ENCODE measurements around the gene OASL. TPM values are rescaled to one million over a fixed set of nuclear protein-coding genes. Genes with fewer than 3 reads are reported as not detected.

OASL gene
- polyA plus RNA-seq, 1 of the 3 experiments (the other 2 are of a cell fraction): 0.41 TPM

DNA sequence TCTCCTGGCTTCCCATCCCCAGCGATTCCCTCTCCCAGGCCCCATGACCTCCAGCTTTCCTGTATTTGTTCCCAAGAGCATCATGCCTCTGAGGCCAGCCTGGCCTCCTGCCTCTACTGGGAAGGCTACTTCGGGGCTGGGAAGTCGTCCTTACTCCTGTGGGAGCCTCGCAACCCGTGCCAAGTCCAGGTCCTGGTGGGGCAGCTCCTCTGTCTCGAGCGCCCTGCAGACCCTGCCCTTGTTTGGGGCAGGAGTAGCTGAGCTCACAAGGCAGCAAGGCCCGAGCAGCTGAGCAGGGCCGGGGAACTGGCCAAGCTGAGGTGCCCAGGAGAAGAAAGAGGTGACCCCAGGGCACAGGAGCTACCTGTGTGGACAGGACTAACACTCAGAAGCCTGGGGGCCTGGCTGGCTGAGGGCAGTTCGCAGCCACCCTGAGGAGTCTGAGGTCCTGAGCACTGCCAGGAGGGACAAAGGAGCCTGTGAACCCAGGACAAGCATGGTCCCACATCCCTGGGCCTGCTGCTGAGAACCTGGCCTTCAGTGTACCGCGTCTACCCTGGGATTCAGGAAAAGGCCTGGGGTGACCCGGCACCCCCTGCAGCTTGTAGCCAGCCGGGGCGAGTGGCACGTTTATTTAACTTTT is 37.1 kb downstream of the OASL start:
- Histone ChIP-seq H3K9me3 (no peaks in the 10 kb centered on the region), H3K4me3 (ENCODE audit: low read depth in 2 of 2, low read length in 1 of 2) (no peak overlapping the region), H3K27me3 (ENCODE audit: insufficient read depth) (no peaks in the 10 kb centered on the region), H2AFZ (ENCODE audit: low read depth) (no peak overlapping the region), H4K20me1 (ENCODE audit: insufficient read depth) (no peaks in the 10 kb centered on the region), H3K36me3 (replicated peaks in 1 of 2; ENCODE audit: control insufficient read depth in 1 of 2, insufficient read depth in 2 of 2, low read length in 1 of 2) (peaks cover 10 to 17% of the 10 kb centered on the region in 2 experiments), H3K9ac (no peak overlapping the region), H3F3A (replicated peaks; ENCODE audit: insufficient read depth) (peaks cover 3% of the 10 kb centered on the region), H3K27ac (ENCODE audit: low read depth in 2 of 2, low read length in 1 of 2) (no peak overlapping the region), H3K4me1 (ENCODE audit: control insufficient read depth in 1 of 2, insufficient read depth in 2 of 2, low read depth in 1 of 2, low read length in 1 of 2) (no peaks in the 10 kb centered on the region), H3K4me2 (no peak overlapping the region), H3K9me2 (no peaks in the 10 kb centered on the region), H3K79me2 (ENCODE audit: insufficient read depth) (no peaks in the 10 kb centered on the region)
- WGBS (ENCODE audit: low lambda C conversion rate): 88% methylated on average over 9 of the region's 16 CpGs
- POLR2A ChIA-PET: interaction anchor here (0.5 kb wide), 1 partner anchor 497 kb away, joined by 4 read pairs; no protein-coding TSS in a partner anchor
- no peak for DNase-seq
- CTCF ChIA-PET: interaction anchor here (0.9 kb wide), 2 partner anchors 30 to 105 kb away, joined by 3 read pairs; no protein-coding TSS in a partner anchor
- TF ChIP-seq FOXJ3 (CRISPR knock-in tag; IDR thresholded peaks at IDR 0.05) (no peak), SIN3A (IDR thresholded peaks at IDR 0.05; ENCODE audit: borderline replicate concordance, low read depth, low read length) (no peak), CHD2 (IDR thresholded peaks at IDR 0.05; ENCODE audit: low read length, partially characterized antibody) (no peak), RXRA (IDR thresholded peaks at IDR 0.05; ENCODE audit: borderline replicate concordance, low read depth) (no peak), FOSL2 (IDR thresholded peaks at IDR 0.05; ENCODE audit: borderline replicate concordance, low read depth) (no peak), CTCF (IDR thresholded peaks at IDR 0.05) (no peak), TAF1 (IDR thresholded peaks at IDR 0.05; ENCODE audit: borderline replicate concordance, low read depth, low read length) (no peak), GABPA (IDR thresholded peaks at IDR 0.05; ENCODE audit: low read depth) (no peak), RCOR1 (IDR thresholded peaks at IDR 0.05; ENCODE audit: low read length) (no peak), MAX (IDR thresholded peaks at IDR 0.05; ENCODE audit: low read depth) (no peak), FOXM1 (IDR thresholded peaks at IDR 0.05; ENCODE audit: low read depth) (no peak), JUND (IDR thresholded peaks at IDR 0.05) (no peak), GATA2 (CRISPR knock-in tag; IDR thresholded peaks at IDR 0.05) (no peak), USF1 (IDR thresholded peaks at IDR 0.05; ENCODE audit: borderline replicate concordance, low read depth) (no peak), YY1 (IDR thresholded peaks at IDR 0.05; ENCODE audit: low read depth) (no peak), TEAD4 (IDR thresholded peaks at IDR 0.05; ENCODE audit: borderline replicate concordance, insufficient read depth) (no peak), PBX3 (IDR thresholded peaks at IDR 0.05) (no peak), NRF1 (IDR thresholded peaks at IDR 0.05; ENCODE audit: low read depth, low read length) (no peak), REST (IDR thresholded peaks at IDR 0.05; ENCODE audit: low read depth, low read length) (no peak)
- TF ChIP-seq, protein P1, sequence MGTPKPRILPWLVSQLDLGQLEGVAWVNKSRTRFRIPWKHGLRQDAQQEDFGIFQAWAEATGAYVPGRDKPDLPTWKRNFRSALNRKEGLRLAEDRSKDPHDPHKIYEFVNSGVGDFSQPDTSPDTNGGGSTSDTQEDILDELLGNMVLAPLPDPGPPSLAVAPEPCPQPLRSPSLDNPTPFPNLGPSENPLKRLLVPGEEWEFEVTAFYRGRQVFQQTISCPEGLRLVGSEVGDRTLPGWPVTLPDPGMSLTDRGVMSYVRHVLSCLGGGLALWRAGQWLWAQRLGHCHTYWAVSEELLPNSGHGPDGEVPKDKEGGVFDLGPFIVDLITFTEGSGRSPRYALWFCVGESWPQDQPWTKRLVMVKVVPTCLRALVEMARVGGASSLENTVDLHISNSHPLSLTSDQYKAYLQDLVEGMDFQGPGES (IDR thresholded peaks at IDR 0.05; ENCODE audit: low read depth, low read length): no peak

All from SK-N-SH (cell line).